ENCODE measurements around the gene SOX21.

The SOX21 gene

DNA sequence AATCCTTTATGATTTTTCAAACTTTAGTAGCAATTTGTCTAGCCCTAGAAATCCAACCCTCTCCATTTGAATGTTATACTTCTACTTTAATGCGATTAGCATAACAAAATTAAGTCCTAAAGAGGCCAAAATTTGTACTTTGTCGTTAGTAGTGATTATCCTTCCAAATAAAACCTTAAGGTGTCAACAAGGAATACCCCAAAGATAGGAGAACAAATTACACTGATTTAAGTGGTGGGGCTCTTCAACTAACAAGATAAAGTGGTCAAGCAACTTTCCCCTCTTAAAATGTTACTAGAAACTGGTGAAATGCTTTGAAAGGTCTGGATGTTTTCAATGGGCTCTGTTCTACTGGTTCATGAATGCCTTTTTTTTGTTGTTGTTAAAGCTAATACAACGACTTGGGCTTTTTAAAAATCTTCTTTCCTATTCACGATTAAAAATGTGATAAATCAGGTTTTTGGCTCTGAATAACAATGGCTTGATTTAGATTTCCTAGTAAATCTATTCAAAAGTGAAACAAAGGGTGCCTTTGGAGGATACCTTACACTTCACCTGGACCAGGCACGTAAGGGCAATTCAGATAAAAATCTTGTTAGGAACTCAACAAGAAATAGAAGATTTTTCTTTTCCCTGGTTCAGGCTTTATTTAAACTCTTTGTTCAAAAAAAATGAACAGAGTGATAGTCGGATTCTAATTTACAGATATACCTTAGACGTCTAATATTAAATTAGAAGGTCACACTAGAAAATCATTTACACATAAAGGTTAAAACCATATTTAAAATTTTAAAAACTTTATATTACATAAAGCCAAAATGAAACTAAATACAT, 3.1 kb downstream of the SOX21 start:
- no peak for DNase-seq (ENCODE audit: low read depth in 2 of 2)

DNA sequence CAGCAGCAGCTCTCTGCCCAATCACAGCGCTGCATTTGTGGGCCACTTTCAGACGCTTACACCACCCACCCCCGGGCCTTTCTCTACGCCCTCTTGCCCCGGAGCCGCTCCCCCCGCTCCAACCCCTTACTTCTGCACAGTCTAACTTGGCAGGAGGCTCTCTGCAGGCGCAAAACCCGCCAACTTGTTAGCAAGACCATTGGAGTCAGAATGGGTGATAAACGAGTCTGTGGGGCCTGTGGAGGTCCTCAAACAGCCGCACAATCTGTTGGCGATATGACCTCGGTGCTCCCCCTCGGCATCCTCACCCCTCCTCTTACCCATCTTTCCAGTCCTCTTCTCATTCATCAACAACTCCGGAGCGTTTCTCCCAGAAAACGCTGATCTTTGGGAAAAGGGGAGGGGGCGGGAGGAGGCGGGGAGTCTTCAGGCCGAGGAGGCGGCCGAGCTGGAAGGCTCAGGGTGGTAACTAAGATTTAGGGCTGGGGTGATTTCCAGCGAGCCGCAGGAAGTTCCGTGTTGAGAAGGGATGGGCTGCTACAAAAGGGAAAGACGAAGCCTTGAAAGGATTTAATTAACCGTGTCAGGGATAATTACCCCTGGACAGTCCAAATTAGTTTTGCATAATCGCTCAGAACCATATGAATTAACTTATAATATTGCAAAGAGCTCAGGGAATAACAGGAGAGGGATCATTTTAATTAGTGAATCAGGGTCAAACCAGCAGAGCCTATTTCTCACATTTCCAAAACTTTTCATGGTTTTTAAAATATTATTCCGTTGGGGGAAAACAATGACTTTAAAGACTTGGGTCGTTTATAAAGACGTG, 4.1 kb downstream of the SOX21 start:
- no peak for DNase-seq (ENCODE audit: low read depth in 2 of 2)

DNA sequence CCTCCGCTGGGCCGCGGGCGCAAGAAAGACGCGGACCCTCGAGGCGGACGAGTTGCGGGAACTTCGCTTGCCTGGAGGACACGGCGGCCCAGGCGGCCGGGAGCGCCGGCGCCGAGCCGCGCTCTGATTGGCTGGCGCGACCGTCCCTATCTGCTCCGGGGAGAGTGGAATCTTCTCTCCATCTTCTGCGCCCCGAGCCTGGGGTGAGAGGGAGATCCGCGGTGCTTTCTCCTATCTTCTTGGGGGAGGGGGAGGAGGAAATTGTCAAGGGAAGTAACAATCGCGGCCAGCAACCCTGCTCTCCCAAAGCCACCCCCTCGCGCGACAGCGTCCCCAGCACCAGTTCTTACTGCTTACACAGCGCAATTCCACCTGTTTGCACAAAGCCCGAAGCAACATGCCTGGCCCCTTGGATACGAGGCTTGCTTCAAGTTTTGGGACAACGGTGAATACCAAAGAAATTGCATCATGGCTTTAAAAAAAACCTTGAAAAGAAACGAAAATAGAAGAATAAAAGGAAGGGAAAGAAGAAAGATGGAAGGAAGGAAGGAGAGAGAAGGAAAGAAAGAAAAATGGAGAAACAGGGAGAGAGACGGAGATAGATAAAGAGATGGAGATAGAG, 4.8 kb downstream of the SOX21 start:
- no peak for DNase-seq (ENCODE audit: low read depth in 2 of 2)

DNA sequence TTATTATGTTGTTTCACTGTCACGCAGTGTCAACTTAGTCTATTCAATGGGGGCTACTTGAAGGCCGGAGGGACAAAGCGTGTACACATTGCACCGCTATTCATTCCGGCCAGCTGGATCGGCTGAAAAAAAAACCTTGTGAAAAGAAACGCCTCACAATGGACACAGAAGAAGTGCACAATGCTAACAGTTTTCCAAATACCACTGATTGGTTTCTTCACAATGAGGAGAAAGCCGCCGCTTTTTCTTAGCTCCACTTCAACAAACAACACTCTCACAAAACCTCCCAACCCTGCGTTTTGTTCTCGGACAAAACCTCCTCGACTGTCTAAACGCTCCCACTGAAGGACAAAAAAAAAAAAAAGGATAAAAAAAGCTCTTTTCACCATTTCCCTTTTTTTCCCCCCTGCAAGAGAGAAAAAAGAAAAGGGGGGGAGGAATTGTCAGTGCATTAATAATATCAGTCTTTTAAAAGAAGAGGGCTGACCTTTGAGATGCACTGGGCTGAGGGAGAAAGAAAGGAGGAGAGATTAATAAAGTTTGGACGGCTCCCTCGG, 5.4 kb downstream of the SOX21 start:
- DNase-seq (ENCODE audit: low read depth in 2 of 2), result no peak

GRCh38 chr13:94706101-94706842, 6.1 kb downstream of the SOX21 start:
- no peak for DNase-seq (ENCODE audit: low read depth in 2 of 2)

- DNase-seq (ENCODE audit: low read depth in 2 of 2), result no peak
Observed at GRCh38 chr13:94705081-94706030, 7.0 kb downstream of the SOX21 start.

DNA sequence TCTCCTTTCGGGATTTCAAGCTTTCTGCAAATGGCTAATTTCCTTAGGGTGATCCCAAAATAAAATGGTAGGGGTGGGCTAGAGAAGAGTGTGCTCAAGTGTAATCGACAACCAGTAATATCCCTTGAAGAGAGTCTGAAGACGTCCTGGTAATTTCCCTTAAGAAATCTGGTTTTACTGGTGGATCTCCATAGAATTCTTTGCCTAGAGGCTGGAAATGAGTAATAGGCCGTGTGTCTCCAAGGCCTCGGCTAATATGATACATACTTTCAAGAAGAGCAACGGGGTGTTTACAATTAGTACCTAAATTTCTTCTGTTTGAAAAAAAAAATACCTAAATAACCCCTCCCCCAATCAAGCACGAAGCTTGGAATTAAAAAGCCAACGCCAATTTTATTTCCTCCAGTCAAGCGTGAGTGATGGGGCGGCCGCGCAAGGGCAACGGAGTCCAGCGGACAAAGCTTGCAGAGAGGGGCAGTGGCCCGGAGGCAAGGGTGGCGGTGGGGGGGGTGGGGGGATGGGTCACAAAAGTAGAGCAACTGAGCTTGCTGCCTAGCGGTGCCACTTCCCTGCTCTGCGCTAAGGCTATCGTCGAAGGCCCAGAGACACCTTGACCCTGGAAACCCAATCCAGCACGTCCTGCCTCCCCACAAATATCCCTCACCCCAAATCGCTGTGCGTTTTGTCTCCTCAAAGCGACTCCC, 7.8 kb downstream of the SOX21 start:
- no peak for DNase-seq (ENCODE audit: low read depth in 2 of 2)

GRCh38 chr13:94703721-94704314, 8.5 kb downstream of the SOX21 start:
- no peak for DNase-seq (ENCODE audit: low read depth in 2 of 2)

DNA sequence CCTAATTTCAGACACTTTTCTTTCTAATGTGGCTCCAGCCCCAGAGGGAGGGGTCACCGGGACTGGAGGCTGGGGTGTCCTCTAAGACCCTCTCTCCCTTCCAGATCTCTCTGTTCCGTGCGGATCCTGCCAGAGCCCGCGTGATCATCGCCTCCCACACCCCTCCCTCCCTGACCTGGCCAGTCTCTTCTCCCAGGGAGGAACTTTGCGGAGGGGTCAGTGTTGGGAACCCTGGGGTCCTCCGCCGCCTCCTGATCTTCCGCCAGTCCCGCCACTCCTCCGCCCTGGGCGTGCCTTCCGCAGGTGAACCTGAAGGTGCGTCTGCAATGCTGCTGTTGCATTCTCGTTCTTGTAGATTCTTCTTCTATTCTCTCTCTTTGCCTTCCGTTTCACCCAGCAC, 9.1 kb downstream of the SOX21 start:
- DNase-seq (ENCODE audit: low read depth in 2 of 2), result no peak

- no peak for DNase-seq (ENCODE audit: low read depth in 2 of 2)
Observed at GRCh38 chr13:94702181-94703041, 9.9 kb downstream of the SOX21 start.

- no peak for DNase-seq (ENCODE audit: low read depth in 2 of 2)
Observed at GRCh38 chr13:94701313-94702180, 10.8 kb downstream of the SOX21 start.

DNA sequence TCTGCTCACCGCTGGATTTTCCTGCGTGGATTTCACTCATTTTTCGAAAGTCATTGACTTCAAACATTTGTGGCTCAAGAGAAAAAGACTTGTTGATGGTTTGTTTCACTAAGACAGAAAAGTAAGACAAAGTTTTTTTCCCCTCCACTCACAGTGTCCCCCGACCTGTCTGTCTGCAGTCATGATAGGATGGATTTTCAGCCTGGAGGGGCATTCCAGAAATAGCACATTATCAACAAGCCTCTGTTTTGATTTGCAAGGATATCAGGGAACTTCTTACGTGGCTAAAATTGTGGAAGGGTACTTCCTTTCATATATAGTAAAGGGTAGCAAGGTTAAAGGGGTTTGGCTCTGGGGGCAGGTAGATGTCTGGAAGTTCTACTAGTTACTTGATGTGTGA, 11.8 kb downstream of the SOX21 start:
- DNase-seq (ENCODE audit: low read depth in 2 of 2), result no peak

DNA sequence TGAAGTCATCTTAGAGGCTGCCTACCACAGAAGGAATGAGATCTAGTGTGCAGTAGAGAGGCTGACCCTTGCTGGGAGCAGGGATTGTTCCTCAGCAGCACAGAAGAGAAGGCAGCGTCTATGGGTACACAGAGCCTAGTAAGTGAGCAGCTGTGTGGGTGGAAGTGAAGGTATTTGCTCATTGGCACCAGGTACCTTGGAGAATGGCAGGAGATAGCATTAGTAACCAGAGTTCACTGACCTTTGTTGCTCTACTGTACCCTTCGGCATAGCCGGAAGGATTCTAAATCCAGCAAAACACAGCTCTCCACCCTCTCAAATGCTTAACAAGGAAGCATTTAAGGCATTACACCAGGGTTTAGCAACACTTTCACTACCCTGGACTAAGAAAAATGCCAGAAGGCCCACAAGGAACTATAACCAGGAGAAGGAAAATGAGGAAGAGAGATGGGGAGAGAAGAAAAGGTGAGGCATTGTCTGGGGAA, 12.3 kb downstream of the SOX21 start:
- DNase-seq (ENCODE audit: low read depth in 2 of 2), result no peak

DNA sequence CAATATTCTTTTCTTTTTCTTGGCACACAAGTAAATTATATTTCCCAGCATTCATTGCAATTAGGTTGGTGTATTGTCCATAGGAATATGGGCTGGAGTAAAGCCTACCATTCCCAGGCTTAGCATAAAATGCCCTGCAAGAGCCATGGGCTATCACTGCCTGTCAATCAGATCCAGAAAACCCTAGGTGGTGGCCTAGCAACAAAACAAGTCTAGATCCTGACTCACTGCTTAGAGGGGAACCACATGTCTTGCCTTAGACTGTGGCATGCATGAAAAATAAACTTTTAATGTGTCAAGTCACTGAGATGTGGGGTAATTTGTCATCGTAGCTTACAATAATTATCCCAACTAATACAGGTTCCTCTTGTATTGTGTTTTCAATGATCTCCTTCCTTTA, 16.2 kb downstream of the SOX21 start:
- no peak for DNase-seq (ENCODE audit: low read depth in 2 of 2)

DNA sequence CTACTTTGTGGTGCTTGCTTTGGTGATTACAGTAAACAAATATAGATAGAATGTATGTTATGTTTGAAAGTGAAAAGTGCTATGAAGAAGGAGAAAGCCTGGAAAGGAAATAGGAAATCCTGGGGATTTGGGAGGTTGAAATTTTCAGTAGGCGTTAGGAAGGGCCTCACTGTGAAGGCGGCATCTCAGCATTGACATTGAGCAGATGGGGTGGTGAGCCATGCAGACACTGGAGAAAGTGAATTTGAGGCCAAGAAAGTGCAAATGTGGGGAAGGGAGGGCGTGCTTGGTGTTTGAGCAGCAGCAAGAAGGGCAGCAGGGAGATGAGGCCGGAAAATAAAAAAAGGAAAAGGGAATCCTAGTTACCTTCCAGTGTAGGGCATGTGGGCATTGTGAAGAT, 20.3 kb downstream of the SOX21 start:
- no peak for DNase-seq (ENCODE audit: low read depth in 2 of 2)

GRCh38 chr13:94683409-94683808, 28.9 kb downstream of the SOX21 start:
- no peak for DNase-seq (ENCODE audit: low read depth in 2 of 2)

DNA sequence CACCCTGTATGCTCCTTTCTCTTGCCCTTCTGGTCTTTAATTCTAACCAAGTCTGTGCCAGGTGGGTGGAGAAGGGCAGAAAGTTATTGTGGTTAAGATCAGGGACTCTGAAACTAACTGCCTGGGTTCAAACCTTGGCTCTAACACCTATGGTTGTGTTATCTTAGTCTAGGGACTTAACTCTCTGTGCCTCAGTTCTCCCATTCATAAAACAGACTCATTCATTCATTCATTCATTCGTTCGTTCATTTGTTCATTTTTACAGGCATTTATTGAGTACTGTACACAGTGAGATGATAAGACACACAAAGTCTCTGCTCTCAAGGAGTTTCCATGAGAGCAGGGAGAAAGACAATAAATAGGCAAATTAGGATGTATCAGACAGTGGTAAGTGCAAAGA, 30.1 kb downstream of the SOX21 start:
- DNase-seq (ENCODE audit: low read depth in 2 of 2), result no peak

Data from activated CD8-positive, alpha-beta memory T cell treated with anti-CD3 and anti-CD28 coated beads for 4 hours (primary cell).